ENCODE results near the gene ABI1.

DNA sequence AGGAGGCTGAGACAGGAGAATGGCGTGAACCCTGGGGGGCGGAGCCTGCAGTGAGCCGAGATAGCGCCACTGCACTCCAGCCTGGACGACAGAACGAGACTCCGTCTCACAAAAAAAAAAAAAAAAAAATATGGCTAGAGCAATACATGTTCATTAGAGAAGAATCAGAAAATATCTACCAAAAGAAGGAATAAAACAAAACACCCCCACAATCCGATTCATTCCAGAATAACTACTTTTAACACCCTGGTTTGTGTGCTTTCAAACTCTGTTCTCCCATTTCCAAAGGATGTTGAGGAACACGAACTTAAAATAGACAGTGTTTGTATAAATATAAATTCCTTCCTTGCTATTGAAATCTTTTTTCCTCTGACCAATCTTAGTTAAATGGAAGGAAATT, 156.8 kb downstream of the ABI1 start:
- TF ChIP-seq NFATC4 (CRISPR knock-in tag; IDR thresholded peaks at IDR 0.05) (no peak), NR1H2 (CRISPR knock-in tag; IDR thresholded peaks at IDR 0.05) (no peak)
- TF ChIP-seq, protein P1, sequence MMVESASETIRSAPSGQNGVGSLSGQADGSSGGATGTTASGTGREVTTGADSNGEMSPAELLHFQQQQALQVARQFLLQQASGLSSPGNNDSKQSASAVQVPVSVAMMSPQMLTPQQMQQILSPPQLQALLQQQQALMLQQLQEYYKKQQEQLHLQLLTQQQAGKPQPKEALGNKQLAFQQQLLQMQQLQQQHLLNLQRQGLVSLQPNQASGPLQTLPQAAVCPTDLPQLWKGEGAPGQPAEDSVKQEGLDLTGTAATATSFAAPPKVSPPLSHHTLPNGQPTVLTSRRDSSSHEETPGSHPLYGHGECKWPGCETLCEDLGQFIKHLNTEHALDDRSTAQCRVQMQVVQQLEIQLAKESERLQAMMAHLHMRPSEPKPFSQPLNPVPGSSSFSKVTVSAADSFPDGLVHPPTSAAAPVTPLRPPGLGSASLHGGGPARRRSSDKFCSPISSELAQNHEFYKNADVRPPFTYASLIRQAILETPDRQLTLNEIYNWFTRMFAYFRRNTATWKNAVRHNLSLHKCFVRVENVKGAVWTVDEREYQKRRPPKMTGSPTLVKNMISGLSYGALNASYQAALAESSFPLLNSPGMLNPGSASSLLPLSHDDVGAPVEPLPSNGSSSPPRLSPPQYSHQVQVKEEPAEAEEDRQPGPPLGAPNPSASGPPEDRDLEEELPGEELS (CRISPR knock-in tag; IDR thresholded peaks at IDR 0.05), result no peak
